Natural killer cell (primary cell): Measurements from ENCODE around the gene EIF2B2. TPM values are rescaled to one million over a fixed set of nuclear protein-coding genes. Genes with fewer than 3 reads are reported as not detected.

Experiments used
- ATAC-seq, 3 donors: fragments of 150-1000 bp in 2 of 3; fragments of 200-7000 bp in 1 of 3; cut with Tn5 transposase; 1 replicate in 1 of 3; 2 replicates in 2 of 3; pipeline ENCODE4 v1.10.0; 2021; ENCODE audit warnings: mild to moderate bottlenecking in 2 of 3, moderate library complexity in 2 of 3
- DNase-seq, 2 donors: peaks; one replicate each; pipeline versions ENCODE4 v3.0.0 to v3.0.0-alpha.2; 2013 to 2021; ENCODE audit warnings: mixed read lengths in 1 of 2
- H3K27ac ChIP-seq: one replicate; pipeline ENCODE4 v1.5.1; 2013; ENCODE audit warnings: mild to moderate bottlenecking, low read length
- H3K27me3 ChIP-seq: one replicate; pipeline ENCODE4 v1.6.1; 2013; ENCODE audit warnings: low read length; ENCODE audit not compliant: control insufficient read depth, insufficient read depth
- H3K36me3 ChIP-seq: one replicate; pipeline ENCODE4 v1.6.1; 2013; ENCODE audit warnings: low read length; ENCODE audit not compliant: control insufficient read depth, insufficient read depth
- H3K4me1 ChIP-seq: one replicate; pipeline ENCODE4 v1.6.1; 2013; ENCODE audit warnings: low read length; ENCODE audit not compliant: control insufficient read depth, insufficient read depth
- H3K4me3 ChIP-seq: one replicate; pipeline ENCODE4 v1.5.1; 2013; ENCODE audit warnings: low read length
- H3K9me3 ChIP-seq: one replicate; pipeline ENCODE4 v1.6.1; 2013; ENCODE audit warnings: low read length; ENCODE audit not compliant: control insufficient read depth, insufficient read depth
- H3K27ac Mint-ChIP-seq, 2 donors: one replicate each; pipeline ENCODE4 v1.8.0; 2022; ENCODE audit warnings: mild to moderate bottlenecking in 2 of 2, mixed read lengths in 2 of 2, moderate library complexity in 1 of 2
- H3K27me3 Mint-ChIP-seq, 2 donors: one replicate each; pipeline ENCODE4 v1.8.0; 2022; ENCODE audit warnings: low read depth in 2 of 2, mixed read lengths in 2 of 2
- H3K36me3 Mint-ChIP-seq: one replicate; pipeline ENCODE4 v1.8.0; 2022; ENCODE audit warnings: mixed read lengths
- H3K4me1 Mint-ChIP-seq, 2 donors: one replicate each; pipeline ENCODE4 v1.8.0; 2022; ENCODE audit warnings: mixed read lengths in 2 of 2
- H3K4me3 Mint-ChIP-seq: one replicate; pipeline ENCODE4 v1.8.0; 2022; ENCODE audit warnings: mild to moderate bottlenecking, moderate library complexity, mixed read lengths
- H3K9me3 Mint-ChIP-seq, 2 donors: one replicate each; pipeline ENCODE4 v1.8.0; 2022; ENCODE audit warnings: mixed read lengths in 2 of 2
- WGBS: methylation state at CpG from one replicate; pipeline ENCODE4 v1.1.7; 2013; ENCODE audit warnings: missing lambda C conversion rate; ENCODE audit not compliant: insufficient coverage; 5-methylcytosine and 5-hydroxymethylcytosine counted together
- intact Hi-C: fragments of 100-400 bp; cut with micrococcal nuclease; formaldehyde crosslinking; loops from one replicate; pipeline ENCODE4 v1.14.2; 2022
- total RNA-seq, 4 donors: library from RNA; stranded (reverse); fragments of 120-200 nt in 1 of 4; gene quantifications; one replicate each; pipeline versions ENCODE4 v1.2.3 to v1.2.4, GENCODE V29; 2013 to 2022
- TF ChIP-seq, protein P1 (sequence below): fragments of 200-600 bp; IDR thresholded peaks from one replicate; pipeline ENCODE4 v1.8.0; 2022; ENCODE audit warnings: antibody characterized with exemption

EIF2B2 gene
- total RNA-seq, 3 donors from 2014 or later (not counting 1 experiment from before 2014, with no cell fraction given): 22.2 to 45.1 (median 31.2) TPM

DNA sequence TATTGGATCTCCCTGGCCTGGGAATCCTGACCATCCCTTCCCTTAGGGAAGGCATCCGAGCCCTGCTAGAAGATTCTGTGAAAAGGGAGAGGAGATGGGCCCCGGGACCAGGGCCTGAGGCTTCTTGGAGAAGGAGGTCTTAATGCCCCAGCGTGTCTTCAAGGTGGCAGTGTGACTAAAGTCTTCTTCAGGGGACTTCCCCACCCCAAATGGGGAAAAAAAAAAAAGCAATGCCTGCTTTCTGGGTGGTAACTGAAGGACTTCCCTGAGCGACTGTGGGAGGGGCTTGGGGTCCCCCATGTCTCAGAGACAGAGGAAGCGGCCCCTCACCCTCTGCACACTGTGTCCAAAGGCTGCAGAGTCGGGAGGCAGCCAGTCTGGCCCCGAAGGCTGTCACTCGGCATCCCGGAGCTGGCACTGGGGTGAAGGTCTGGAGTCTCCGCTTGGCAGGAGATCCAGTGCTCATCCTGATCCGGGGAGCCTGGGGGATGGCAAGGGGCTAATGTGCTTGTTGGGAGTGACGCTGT, 39.5 kb upstream of the EIF2B2 start:
- ATAC-seq: no peak
- Histone ChIP-seq H3K36me3 (no peaks in the 10 kb centered on the region), H3K4me1 (peaks cover 11% of the 10 kb centered on the region), H3K4me3 (no peak overlapping the region), H3K27me3 (no peaks in the 10 kb centered on the region), H3K9me3 (no peaks in the 10 kb centered on the region), H3K27ac (no peak overlapping the region)
- Mint-ChIP-seq H3K4me1 (peaks cover 0 to 17% of the 10 kb centered on the region in 2 donors), H3K4me3 (no peak overlapping the region), H3K27me3 (peaks cover 11 to 18% of the 10 kb centered on the region in 2 donors), H3K36me3 (no peaks in the 10 kb centered on the region), H3K27ac (no peak overlapping the region), H3K9me3 (no peaks in the 10 kb centered on the region)
- TF ChIP-seq, protein P1, sequence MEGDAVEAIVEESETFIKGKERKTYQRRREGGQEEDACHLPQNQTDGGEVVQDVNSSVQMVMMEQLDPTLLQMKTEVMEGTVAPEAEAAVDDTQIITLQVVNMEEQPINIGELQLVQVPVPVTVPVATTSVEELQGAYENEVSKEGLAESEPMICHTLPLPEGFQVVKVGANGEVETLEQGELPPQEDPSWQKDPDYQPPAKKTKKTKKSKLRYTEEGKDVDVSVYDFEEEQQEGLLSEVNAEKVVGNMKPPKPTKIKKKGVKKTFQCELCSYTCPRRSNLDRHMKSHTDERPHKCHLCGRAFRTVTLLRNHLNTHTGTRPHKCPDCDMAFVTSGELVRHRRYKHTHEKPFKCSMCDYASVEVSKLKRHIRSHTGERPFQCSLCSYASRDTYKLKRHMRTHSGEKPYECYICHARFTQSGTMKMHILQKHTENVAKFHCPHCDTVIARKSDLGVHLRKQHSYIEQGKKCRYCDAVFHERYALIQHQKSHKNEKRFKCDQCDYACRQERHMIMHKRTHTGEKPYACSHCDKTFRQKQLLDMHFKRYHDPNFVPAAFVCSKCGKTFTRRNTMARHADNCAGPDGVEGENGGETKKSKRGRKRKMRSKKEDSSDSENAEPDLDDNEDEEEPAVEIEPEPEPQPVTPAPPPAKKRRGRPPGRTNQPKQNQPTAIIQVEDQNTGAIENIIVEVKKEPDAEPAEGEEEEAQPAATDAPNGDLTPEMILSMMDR: no peak
- WGBS: 78% methylated on average over 12 of the region's 12 CpGs
- DNase-seq: no peak
- intact Hi-C loops: no loop called here

DNA sequence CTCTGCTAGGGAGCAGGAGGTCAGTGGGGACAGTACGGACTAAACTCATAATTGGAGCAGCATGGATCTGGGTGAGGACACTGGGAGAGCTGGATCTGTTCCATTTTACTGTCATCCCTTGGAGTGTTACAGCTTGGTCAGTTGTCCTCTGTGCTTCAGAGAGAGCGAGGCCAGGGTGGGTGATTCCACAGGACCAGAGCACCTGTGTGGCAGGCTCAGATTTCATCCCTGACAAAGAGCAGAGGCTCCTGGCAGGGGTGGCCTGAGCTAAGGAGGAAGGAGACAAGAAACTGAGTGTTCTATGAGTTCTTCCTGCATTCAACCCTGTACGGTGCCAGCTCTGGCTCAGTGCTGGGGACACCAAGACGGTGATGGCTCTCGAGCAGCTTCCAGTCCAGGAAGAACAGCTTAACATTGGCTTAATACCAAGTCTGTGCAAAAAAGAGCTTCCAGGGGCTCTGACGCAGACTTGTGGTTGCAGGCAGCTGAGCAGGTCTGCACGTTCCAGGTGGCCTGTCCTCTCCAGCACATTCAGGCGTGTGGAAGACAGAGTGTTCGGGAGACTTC, 38.9 kb upstream of the EIF2B2 start:
- Mint-ChIP-seq H3K4me1 (peaks cover 0 to 17% of the 10 kb centered on the region in 2 donors), H3K4me3 (no peak overlapping the region), H3K36me3 (no peaks in the 10 kb centered on the region), H3K27ac (no peak overlapping the region), H3K9me3 (no peaks in the 10 kb centered on the region), H3K27me3 (peaks cover 11 to 18% of the 10 kb centered on the region in 2 donors)
- 45% methylated on average over 9 of the region's 9 CpGs for WGBS
- ATAC-seq (no peak), DNase-seq (no peak)
- no peaks in the 10 kb centered on the region for H3K36me3 ChIP-seq
- no peaks in the 10 kb centered on the region for H3K27me3 ChIP-seq
- TF ChIP-seq, protein P1: no peak
- peaks cover 11% of the 10 kb centered on the region for H3K4me1 ChIP-seq
- H3K27ac ChIP-seq: no peak overlapping the region
- intact Hi-C loops: no loop called here
- no peak overlapping the region for H3K4me3 ChIP-seq
- no peaks in the 10 kb centered on the region for H3K9me3 ChIP-seq

DNA sequence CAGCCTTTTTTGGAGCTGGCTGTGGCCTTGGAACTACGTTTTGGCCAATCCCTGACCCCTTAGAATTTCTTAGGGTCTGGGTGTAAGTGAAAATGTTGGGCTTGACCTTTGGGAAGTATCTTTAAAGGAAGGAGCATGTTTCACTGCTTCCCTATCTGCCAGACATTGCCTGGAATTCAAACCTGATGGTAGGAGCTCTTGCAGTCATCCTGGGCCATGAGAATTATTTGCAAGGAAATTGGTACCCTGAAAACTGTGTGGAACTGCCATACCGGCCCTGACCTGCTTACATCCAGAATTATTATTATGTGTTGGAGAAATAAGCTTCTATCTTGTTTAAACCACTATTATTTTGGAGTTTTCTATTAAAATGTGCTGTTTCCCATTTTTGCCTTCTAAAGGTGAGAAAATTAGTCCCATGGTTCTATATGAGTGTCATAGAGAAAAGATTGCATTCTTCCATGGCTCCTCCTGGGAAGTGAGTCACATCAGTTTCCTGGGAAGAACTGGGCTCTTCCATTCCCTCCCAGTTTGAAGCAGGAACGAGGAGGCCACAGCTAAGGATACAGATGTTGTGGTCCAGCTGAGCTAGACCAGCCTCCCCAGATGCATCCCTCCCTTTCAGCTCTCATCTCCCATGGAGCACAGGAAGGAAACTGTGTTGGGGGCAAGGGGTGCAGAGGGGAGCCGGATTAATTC, 37.8 kb upstream of the EIF2B2 start:
- no peak for ATAC-seq
- Histone ChIP-seq H3K36me3 (no peaks in the 10 kb centered on the region), H3K4me3 (no peak overlapping the region), H3K27me3 (no peaks in the 10 kb centered on the region), H3K4me1 (peaks cover 11% of the 10 kb centered on the region), H3K9me3 (no peaks in the 10 kb centered on the region), H3K27ac (no peak overlapping the region)
- WGBS: 51% methylated on average over 3 of the region's 4 CpGs
- no peak overlapping the region for H3K4me3 Mint-ChIP-seq
- H3K27ac Mint-ChIP-seq: no peak overlapping the region
- intact Hi-C loops: no loop called here
- no peaks in the 10 kb centered on the region for H3K9me3 Mint-ChIP-seq
- H3K36me3 Mint-ChIP-seq: no peaks in the 10 kb centered on the region
- DNase-seq: no peak
- H3K27me3 Mint-ChIP-seq: peaks cover 11 to 18% of the 10 kb centered on the region in 2 donors
- TF ChIP-seq, protein P1: no peak
- peaks cover 0 to 17% of the 10 kb centered on the region in 2 donors for H3K4me1 Mint-ChIP-seq
